ENCODE data around the gene FGFBP2.
"Not testable (repeated sequence)": the region's sequence is repeated elsewhere in the genome, so short reads cannot be mapped to it uniquely, and the experiment has no call there.

FGFBP2 gene

DNA sequence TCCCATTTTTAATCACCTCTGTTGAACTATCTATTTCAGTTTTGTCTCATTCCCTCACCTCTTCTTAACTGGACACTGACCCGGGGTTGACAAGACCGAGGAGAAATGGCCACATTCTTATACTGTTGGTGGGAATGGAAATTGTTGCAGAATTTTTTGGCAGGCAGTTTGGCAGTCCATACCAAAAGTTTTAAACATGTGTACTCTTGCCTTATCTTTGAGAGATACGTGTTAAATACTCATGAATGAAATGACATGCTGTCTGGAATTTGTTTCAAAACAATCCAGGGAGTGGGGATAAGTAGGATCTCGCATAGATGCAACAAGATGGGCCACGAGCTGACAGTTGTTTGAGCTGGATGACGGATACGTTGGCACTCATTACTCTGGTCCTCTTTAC lies 36.5 kb downstream of the FGFBP2 start:
- no peak for DNase-seq

DNA sequence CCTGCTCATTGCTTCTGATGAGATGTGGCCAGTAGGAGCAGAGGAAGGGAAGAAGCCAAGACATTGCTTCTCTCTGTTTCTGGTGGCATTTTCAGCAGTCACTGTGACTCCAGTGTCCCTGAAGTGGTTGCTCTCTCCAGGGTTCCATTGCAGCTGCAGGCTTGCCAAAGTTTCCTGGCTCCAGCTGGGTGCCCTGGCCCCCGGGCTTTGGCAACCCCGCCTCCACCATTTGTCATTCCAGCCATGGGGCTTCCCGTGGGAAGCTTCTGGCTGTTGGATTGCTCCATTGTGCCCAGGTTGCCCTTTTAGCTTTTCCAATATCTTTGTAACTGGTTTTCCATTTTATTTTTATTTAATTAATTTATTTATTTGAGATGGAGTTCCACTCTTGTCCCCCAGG lies 37.1 kb downstream of the FGFBP2 start:
- no peak for DNase-seq

DNA sequence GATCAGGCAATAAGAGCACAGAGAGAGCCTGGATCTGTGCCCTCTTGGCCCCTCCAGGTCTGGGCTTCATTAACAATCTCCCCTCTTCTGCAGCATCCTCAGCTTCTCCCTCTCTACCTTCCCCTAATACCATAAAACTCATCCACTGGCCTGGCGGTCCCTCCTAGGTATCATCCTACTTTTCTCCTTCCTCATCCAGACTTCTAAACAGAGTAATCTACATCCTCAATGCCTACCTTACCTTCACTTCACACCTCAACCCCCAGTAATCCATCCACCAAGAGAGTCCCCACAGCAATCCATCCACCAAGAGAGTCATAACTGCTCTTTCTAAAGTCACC lies 41.4 kb downstream of the FGFBP2 start:
- DNase-seq: no peak

DNA sequence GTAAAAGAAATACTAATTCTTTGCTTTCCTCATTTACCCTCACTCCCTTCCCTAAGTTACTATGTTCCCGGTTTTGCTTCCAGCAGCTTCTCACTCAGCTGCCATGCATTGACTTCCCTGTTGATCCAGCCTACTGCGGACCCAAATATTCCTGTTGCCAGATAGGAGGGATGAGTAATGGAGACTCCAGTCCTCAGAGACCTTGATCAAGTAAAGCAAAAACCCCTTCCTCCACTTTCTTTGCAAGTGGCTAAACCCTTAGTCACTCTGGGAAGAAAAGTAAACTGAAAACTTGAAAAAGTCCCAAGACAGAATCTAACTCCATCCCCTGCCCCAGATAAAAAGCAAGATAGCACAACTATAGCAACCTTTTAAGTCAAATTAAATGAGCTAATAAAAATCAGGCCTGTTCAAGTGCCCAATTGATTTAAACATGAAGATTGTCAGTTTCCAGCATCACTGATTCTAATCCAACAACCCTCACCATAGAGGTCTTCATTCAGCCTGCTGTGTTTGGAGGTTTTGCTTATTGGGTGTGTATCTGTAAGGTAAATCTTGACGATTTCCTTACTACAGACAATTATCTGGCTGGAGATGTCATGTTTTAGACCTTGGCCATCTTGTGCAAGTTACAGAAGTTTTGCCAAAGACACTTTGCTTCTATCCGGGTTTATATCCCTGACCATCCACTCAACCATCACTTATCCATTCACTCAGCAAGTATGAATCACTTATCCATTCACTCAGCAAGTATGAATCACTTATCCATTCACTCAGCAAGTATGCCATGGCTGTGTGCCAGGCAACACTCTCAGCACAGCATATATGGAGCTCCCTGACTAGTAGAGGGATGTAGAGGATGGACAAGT lies 42.0 kb downstream of the FGFBP2 start:
- DNase-seq: no peak

DNA sequence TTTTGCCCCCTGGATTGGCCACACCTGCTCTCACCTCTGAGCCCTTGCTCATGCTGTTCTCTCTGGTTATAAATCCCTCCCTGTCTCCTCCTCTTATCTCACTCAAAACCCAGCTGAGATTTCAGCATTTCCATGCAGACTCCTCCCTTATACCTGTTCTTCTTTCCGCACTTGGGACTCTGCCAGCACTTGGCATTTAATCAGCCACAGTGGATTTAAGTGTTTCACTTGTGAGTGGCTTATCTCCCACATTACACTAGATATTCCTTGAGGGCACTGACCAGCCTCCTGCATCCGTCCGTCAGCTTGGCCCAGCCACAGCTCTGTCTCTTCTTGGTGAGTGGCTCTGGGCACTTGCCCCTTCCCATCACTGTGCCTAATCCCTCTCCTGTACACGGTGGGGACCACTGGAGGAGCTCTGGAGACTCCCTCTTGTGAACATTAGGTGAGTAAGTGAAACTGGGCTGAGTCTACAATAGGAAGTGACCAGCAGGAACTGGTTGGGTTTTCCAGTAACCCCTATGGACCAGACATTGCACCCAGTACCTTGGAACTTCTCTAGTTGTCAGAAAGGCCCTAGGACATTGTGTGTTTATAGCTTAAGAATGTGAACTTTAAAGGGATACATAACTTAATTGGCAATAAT lies 44.4 kb downstream of the FGFBP2 start:
- no peak for DNase-seq

DNA sequence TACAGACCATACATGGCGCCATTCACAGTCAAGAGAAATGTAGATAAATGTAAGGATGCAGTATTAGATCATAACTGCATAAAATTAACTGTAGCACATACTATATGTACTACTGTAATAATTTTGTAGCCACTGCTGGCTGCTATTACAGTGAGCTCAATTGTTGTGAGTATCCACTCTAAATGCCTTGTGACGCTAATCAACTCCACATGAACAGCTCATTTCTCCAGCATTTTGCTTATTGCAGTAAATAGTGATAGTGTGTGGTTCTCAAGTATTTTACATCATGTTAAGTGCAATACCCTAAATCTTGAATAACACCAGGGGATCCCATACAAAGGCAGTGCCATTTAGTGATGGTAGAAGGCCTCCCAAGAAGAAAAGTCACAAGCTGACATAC lies 45.7 kb downstream of the FGFBP2 start:
- DNase-seq: no peak

DNA sequence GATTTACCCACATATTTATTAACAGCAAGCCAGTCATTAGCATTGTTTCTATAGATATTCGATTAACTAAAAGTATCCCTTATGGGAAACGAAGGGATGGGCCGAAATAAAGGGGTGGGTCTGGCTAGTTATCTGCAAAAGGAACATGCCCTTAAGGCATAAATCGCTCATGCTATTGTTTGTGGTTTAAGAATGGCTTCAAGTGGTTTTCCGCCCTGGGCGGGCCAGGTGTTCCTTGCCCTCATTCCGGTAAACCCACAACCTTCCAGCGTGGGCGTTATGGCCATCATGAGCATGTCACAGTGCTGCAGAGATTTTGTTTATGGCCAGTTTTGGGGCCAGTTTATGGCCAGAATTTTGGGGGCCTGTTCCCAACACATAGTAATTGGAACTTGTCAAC lies 46.6 kb downstream of the FGFBP2 start:
- DNase-seq: not testable (repeated sequence)

DNA sequence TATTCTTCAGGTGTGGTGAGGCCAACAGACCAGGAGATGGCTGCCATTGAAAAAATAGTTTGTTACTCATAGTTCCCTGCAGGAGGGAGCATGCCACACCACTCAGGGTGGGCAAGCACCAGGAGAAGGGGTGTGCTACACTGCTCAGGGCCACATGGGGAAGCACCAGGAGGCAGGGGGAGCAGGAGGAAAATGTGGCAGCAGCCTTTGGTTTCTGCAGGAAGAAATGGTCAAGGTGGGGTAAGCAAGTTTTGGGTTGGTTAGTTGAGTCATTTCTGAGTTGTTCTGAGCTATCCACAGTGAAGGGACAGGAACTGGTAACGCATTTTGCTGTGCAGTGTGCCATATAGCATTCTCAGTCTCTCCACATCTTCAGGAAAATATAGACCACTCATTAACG lies 48.2 kb downstream of the FGFBP2 start:
- DNase-seq: no peak

DNA sequence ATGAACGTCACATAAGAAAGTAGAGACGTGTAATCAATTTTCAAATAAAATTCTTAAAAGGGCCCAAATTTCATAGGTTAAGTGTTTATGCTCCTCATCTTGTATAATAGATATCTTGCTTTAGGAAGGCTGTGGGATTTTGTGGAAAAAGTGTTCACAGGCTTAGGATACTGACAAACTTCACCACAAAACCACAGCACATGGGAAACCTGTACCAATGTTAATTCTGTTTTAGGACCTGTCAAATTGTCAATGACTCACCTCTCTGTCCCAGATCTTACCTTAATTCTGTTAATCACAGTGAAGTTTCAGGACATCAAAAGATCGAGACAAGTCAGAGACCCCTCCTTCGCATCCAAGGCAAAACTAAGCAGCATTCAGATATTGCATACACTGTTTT lies 48.7 kb downstream of the FGFBP2 start:
- no peak for DNase-seq

DNA sequence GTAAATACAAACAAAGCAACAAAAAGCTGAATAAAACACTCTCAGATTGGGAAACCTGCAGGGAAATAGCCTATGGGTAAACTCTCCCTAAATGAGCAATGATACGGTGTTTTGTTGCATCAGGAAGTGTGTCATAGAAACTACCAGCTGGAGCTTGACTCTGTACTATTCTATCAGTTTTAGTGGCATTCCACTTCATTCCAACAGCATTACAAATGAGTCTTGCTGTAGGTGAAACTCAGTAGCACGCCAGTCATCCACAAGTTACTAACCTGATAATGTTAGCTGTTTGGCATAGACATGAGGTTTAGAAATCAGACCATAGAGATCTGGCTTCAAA lies 49.4 kb downstream of the FGFBP2 start:
- no peak for DNase-seq

DNA sequence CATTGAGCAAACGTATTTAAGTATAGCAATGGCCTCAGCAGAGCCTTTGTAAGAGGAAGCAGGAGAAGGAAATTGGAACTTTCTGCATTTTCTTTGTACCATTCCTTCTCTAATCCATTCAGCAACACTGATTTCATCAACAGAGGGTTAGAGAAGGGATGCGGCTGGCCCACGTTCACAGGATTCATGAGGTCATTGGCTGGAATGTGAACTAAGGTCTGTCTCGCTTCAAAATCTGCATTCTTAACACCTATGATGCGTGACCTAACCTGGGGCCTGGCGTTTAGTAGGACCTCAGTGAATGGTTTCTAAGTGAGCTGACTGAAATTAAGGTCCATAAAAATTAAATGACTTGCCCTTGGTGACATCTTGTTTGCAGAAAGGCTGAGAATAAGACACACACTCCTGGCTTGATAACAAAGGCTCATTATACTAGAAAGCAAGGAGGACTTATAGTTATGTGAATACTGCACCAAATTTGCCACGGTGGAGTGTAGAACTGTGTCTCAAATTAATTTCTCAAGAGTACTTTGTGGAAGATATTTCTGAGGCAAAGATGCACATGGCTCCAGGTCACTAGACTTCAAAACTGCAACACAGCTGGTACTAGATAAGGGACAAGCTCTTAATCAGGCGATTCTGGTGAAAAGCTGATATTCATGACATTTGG lies 49.9 kb downstream of the FGFBP2 start:
- DNase-seq: no peak

DNA sequence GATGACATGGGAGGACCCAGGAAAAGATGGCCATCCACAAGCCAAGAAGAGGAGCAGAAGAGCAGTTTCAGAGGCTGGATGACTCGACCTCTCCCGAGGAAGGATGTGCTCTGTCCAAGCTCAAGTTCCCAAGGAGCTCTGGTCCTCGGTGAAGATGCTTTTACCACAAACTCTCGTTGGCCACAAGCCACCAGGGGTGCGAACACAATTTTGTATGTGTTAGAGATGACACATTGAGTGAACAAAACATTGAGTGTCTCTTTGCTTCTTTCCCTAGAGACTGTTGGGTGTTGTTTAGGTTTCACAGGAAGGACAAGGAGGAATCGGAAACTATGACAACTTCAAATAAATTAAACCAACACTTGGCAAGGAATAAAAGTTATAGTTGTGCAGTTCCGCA lies 50.7 kb downstream of the FGFBP2 start:
- DNase-seq: no peak

Data from NCI-H1694 treated with DMSO at 0.1 percent for 48 hours (cell line).